ENCODE measurements around the gene ASPSCR1.

- no peak for TF ChIP-seq CTCF (conservative IDR thresholded peaks at IDR 0.05)
- TF ChIP-seq ZFX (IDR thresholded peaks at IDR 0.05) = no peak
Measured at GRCh38 chr17:81996232-81996756, 18.9 kb downstream of the ASPSCR1 start.

Data from C4-2B (cell line).